ENCODE results near the gene ACVR1.
"Not testable (repeated sequence)": the region's sequence is repeated elsewhere in the genome, so short reads cannot be mapped to it uniquely, and the experiment has no call there.

ACVR1 gene

DNA sequence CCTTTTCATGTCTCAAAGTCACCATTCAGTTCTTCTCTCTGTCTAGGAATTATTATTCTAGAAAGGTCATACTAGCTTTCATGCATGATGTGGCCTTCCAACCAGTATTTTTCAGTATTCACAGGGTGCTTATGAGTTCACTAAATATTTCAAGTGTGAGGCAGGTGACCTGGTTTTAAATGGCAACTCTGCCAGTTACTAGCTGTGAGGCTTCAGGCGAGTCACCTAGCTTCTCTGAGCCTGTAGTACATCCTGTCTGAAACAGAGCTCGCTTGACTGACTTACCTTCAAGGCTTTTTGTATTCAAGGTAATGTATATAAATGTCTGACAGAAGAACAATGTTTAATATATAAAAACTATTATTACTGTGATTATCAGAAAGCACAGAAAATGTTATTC, 19.4 kb upstream of the ACVR1 start:
- DNase-seq (ENCODE audit: low read depth): peak; percentile 35
- TF ChIP-seq, protein P1, sequence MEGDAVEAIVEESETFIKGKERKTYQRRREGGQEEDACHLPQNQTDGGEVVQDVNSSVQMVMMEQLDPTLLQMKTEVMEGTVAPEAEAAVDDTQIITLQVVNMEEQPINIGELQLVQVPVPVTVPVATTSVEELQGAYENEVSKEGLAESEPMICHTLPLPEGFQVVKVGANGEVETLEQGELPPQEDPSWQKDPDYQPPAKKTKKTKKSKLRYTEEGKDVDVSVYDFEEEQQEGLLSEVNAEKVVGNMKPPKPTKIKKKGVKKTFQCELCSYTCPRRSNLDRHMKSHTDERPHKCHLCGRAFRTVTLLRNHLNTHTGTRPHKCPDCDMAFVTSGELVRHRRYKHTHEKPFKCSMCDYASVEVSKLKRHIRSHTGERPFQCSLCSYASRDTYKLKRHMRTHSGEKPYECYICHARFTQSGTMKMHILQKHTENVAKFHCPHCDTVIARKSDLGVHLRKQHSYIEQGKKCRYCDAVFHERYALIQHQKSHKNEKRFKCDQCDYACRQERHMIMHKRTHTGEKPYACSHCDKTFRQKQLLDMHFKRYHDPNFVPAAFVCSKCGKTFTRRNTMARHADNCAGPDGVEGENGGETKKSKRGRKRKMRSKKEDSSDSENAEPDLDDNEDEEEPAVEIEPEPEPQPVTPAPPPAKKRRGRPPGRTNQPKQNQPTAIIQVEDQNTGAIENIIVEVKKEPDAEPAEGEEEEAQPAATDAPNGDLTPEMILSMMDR (conservative IDR thresholded peaks at IDR 0.05; ENCODE audit: low read length): no peak
- peak overlapping the region; percentile 46 for H3K4me3 ChIP-seq (ENCODE audit: low read length)

DNA sequence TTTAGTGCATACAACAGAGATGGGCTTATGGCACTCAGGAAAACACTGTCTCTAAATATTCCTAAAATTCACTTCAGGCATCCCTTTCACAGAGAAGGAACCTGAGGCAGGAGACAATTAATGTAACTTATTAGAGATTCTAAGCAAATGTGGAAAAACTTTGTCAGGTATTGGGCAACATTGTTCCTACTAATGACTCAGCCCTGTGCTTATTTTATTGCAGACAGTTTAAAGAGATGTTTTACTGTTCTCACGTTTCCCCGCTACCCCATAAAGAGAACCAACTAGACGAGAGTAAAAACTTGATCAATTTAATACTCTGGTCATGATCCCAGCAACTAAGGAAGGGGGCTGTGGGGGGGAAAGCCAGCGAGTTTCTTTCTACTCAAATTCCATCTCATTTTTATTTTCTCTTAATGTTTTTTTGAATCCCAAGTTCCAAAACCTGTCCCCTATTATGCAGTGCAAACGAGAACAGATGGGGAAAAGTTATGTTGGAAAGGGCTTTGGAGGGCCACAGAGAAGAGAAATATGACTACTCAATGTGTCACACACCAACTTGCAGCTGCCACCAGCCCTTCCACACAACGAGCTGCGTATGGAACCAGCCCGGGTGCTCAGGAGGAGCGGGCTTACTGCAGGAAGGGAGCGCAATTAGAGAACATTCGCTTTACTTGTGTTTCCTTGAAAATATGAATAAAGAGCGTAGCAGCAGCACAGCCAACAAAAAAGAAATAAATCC, 18.7 kb upstream of the ACVR1 start:
- H3K4me3 ChIP-seq (ENCODE audit: low read length): peak overlapping the region; percentile 46
- TF ChIP-seq, protein P1 (conservative IDR thresholded peaks at IDR 0.05; ENCODE audit: low read length): no peak
- peak; percentile 66 for DNase-seq (ENCODE audit: low read depth)

DNA sequence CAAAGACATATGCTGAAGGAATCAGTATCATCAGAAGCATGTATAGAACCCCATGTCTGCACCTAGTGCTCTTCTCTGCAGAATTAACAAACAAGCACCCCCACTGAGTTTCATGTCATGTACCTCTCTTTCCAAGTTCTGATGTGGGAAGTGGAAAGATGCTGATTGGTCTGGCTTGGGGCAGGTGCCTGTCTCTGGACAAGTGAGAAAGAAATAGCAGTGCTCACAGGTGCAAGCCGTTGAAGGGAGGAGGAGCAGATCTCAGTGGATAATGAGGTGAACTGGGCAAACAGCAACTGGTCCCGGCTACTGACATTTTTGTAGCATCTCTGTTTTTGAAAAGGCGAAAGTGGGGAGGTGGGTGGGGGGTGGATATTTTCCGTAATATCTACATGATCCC, 17.5 kb upstream of the ACVR1 start:
- TF ChIP-seq, protein P1 (conservative IDR thresholded peaks at IDR 0.05; ENCODE audit: low read length): no peak
- no peak for DNase-seq (ENCODE audit: low read depth)
- no peak overlapping the region for H3K4me3 ChIP-seq (ENCODE audit: low read length)

DNA sequence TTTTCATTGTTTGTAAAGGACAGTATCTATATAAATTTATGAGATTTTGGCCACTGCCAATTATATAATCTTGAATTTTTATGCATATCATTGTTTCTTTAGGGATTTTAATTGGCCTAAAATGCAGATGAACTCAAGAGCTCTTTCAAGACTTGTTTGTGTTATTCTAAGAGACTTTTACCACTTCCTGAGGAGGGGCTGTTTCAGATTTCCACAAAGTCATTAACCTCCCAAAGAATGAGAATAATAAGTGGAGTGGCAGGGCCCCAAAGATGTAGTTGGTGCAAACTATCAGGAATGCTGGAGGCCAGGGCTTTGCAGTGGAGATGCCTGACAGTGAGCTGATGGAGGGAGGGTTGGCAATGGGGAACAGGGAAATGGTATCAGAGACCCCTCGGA, 15.5 kb upstream of the ACVR1 start:
- H3K4me3 ChIP-seq (ENCODE audit: low read length): no peak overlapping the region
- TF ChIP-seq, protein P1 (conservative IDR thresholded peaks at IDR 0.05; ENCODE audit: low read length): no peak
- DNase-seq (ENCODE audit: low read depth): no peak

DNA sequence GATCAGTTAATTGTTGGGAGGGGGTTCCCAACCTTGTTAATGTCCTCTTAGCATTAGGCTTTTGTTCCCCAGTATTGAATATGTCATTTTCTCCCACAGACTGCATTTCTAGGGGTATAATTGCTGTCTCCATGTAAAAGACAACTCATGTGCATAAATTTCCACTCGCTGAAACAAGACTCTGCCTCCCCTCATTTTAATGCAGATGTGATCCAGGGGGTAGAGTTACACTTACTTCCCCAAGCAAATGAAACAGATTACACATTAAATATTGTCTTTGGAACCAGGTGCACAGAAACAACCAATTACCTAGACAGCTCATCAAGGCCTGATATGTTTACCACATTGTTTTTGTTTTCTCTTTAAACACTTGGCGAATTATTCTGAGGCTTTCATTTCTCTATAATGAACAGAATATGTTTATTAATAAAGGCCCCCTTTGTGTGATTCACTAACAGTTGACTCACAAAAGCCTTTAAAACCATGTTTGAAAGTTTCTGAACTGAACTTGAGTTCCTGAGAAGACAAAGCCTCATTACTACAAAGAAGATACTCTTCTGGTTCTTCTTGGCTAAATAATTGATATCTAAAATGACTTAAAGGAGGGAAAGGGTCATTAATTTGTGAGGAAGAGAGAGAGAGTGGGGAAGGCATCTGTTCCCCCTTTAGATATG, 15.0 kb upstream of the ACVR1 start:
- no peak for DNase-seq (ENCODE audit: low read depth)
- TF ChIP-seq, protein P1 (conservative IDR thresholded peaks at IDR 0.05; ENCODE audit: low read length): no peak
- no peak overlapping the region for H3K4me3 ChIP-seq (ENCODE audit: low read length)

DNA sequence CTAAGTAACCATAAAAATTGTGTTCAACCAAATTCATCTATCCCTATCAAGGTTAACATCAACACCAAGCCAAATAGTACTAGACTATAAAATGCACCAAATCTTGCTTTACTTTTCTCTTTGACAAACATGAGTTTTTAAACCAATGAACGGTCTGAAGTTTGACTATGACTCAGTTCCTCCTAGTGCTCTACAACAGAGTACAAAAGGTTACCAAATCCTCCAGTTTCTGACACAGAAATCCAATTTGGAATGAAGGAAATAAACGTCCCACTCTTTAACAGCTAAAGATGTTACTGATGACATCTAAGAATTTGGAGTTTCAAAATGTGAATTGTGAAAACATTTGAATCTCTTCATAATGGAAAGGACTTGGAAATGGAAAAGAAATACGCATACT, 11.8 kb upstream of the ACVR1 start:
- TF ChIP-seq, protein P1 (conservative IDR thresholded peaks at IDR 0.05; ENCODE audit: low read length): no peak
- no peak overlapping the region for H3K4me3 ChIP-seq (ENCODE audit: low read length)
- DNase-seq (ENCODE audit: low read depth): no peak

DNA sequence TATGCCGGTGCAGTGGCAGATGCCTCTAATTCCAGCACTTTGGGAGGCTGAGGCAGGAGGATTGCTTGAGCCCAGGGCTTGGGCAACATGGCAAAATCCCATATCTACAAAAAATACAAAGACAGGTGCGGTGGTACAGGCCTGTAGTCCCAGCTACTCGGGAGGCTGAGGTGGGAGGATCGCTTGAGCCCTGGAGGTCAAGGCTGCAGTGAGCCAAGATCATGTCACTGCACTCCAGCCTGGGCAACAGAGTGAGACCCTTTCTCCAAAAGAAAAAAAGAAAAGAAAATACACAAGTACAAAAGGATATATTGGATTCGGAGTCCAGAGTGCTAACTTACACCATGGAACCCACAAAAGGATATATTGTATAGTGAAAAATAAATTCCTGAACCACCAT, 8.4 kb upstream of the ACVR1 start:
- DNase-seq (ENCODE audit: low read depth): not testable (repeated sequence)

More for the DNA sequence above, 8.4 kb upstream of the ACVR1 start:
- H3K4me3 ChIP-seq (ENCODE audit: low read length): not testable (repeated sequence)

All from AG10803 (cell line).